Tibial nerve (tissue), 4 donors: Measurements from ENCODE around the gene IAH1.

Source experiments
- CTCF ChIP-seq, 5 experiments: fragments of 200-600 bp in 3 of 5; fragments of 450-650 bp in 2 of 5; sonication (generic) in 3 of 5; IDR thresholded peaks; one replicate each; pipeline ENCODE4 v1.5.1; 2016 to 2019; ENCODE audit warnings: antibody characterized with exemption in 5 of 5, mild to moderate bottlenecking in 3 of 5, moderate library complexity in 2 of 5
- EP300 ChIP-seq, 2 donors: sonication (generic); formaldehyde crosslinking; IDR thresholded peaks; one replicate each; pipeline ENCODE4 v1.6.1; 2017; ENCODE audit warnings: antibody characterized with exemption in 2 of 2, mild to moderate bottlenecking in 1 of 2
- POLR2A ChIP-seq, 2 donors: fragments of 450-650 bp; IDR thresholded peaks; one replicate each; pipeline ENCODE4 v1.6.1; 2017; ENCODE audit warnings: antibody characterized with exemption in 2 of 2, mild to moderate bottlenecking in 2 of 2, moderate library complexity in 2 of 2

DNA sequence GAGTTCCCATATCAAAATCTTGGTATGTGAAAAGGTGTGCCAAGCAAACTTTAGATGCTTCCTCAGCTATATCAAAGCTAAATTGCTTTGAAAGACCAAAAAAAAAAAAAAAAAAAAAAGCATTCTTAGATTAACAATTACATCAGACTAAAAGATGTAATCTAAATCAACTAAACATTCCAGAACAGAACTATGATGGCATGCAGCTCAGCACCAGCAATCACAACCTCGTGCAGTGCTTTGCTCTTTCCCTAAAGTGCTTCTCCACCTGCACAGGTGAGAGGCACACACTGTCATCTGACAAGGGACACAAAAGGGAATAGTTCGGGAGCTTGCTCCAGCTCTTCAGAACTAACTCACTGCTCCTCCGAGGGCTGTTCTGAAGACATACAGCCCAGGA lies 43.8 kb downstream of the IAH1 start:
- TF ChIP-seq POLR2A (IDR thresholded peaks at IDR 0.05) = no peak
- no peak for TF ChIP-seq CTCF (IDR thresholded peaks at IDR 0.05)
- no peak for TF ChIP-seq EP300 (IDR thresholded peaks at IDR 0.05)
